Neutrophil (primary cell): ENCODE results near the gene SLC7A8.

ENCODE experiments used
- H3K27ac ChIP-seq: fragments of 200-600 bp; sonication (generic); 2 replicates; pipeline ENCODE4 v1.5.1; 2016; ENCODE audit warnings: mild to moderate bottlenecking, moderate library complexity
- H3K27me3 ChIP-seq: fragments of 200-600 bp; sonication (generic); 2 replicates; pipeline ENCODE4 v1.6.0; 2016; ENCODE audit warnings: mild to moderate bottlenecking
- H3K36me3 ChIP-seq: fragments of 200-600 bp; sonication (generic); 2 replicates; pipeline ENCODE4 v1.5.1; 2017
- H3K4me1 ChIP-seq, 2 experiments: fragments of 200-600 bp in 1 of 2; sonication (generic) in 1 of 2; 1 replicate in 1 of 2; 2 replicates in 1 of 2; pipeline versions ENCODE4 v1.5.1 to v1.6.1; 2013 to 2016; ENCODE audit warnings: low read depth in 1 of 2, low read length in 1 of 2, mild to moderate bottlenecking in 1 of 2, moderate library complexity in 1 of 2; ENCODE audit not compliant: control insufficient read depth in 1 of 2, insufficient read depth in 1 of 2
- H3K4me3 ChIP-seq, 2 experiments: fragments of 200-600 bp in 1 of 2; sonication (generic) in 1 of 2; 1 replicate in 1 of 2; 2 replicates in 1 of 2; pipeline ENCODE4 v1.5.1; 2013 to 2016; ENCODE audit warnings: low read depth in 1 of 2, low read length in 1 of 2, mild to moderate bottlenecking in 1 of 2, moderate library complexity in 1 of 2
- H3K9me3 ChIP-seq: fragments of 200-600 bp; sonication (generic); 2 replicates; pipeline ENCODE4 v1.5.1; 2016
- CTCF ChIP-seq: fragments of 200-600 bp; sonication (generic); IDR thresholded peaks from 2 replicates; pipeline ENCODE4 v1.5.1; 2016; ENCODE audit warnings: antibody characterized with exemption

The SLC7A8 gene

GRCh38 chr14:23158779-23159178, 24.7 kb downstream of the SLC7A8 start:
- Histone ChIP-seq H3K4me1 (peaks cover 63 to 64% of the 10 kb centered on the region in 2 experiments), H3K27ac (no peak overlapping the region), H3K4me3 (no peak overlapping the region), H3K27me3 (no peaks in the 10 kb centered on the region), H3K9me3 (no peaks in the 10 kb centered on the region), H3K36me3 (no peaks in the 10 kb centered on the region)
- no peak for TF ChIP-seq CTCF

GRCh38 chr14:23154964-23155587, 28.4 kb downstream of the SLC7A8 start:
- Histone ChIP-seq H3K9me3 (no peaks in the 10 kb centered on the region), H3K36me3 (no peaks in the 10 kb centered on the region), H3K27ac (peak overlapping the region; percentile 6), H3K4me3 (no peak overlapping the region), H3K27me3 (no peaks in the 10 kb centered on the region), H3K4me1 (peaks cover 37 to 38% of the 10 kb centered on the region in 2 experiments)
- TF ChIP-seq CTCF = no peak

- peak overlapping the region; percentile 81 for H3K27ac ChIP-seq
- peaks cover 28% of the 10 kb centered on the region in 2 experiments for H3K4me1 ChIP-seq
- no peaks in the 10 kb centered on the region for H3K27me3 ChIP-seq
- TF ChIP-seq CTCF = no peak
- peak overlapping the region; percentile 2 to 13 for H3K4me3 ChIP-seq
- no peaks in the 10 kb centered on the region for H3K9me3 ChIP-seq
- no peaks in the 10 kb centered on the region for H3K36me3 ChIP-seq
Measured at GRCh38 chr14:23153851-23154796, 29.3 kb downstream of the SLC7A8 start.

GRCh38 chr14:23151342-23151741, 32.1 kb downstream of the SLC7A8 start:
- no peaks in the 10 kb centered on the region for H3K27me3 ChIP-seq
- no peaks in the 10 kb centered on the region for H3K9me3 ChIP-seq
- H3K4me3 ChIP-seq = no peak overlapping the region
- H3K27ac ChIP-seq = no peak overlapping the region
- no peaks in the 10 kb centered on the region for H3K36me3 ChIP-seq
- TF ChIP-seq CTCF = no peak
- H3K4me1 ChIP-seq = peaks cover 25 to 26% of the 10 kb centered on the region in 2 experiments

GRCh38 chr14:23149745-23150144, 33.7 kb downstream of the SLC7A8 start:
- Histone ChIP-seq H3K4me3 (no peak overlapping the region), H3K4me1 (peaks cover 23 to 27% of the 10 kb centered on the region in 2 experiments), H3K27me3 (no peaks in the 10 kb centered on the region), H3K27ac (no peak overlapping the region), H3K36me3 (no peaks in the 10 kb centered on the region), H3K9me3 (no peaks in the 10 kb centered on the region)
- no peak for TF ChIP-seq CTCF
